ENCODE data around the gene TLR8.

The TLR8 gene

GRCh38 chrX:12965131-12965940 lies 58.9 kb downstream of the TLR8 start:
- peaks cover 4% of the 10 kb centered on the region for H3K36me3 Mint-ChIP-seq (ENCODE audit: low read depth)
- no peak overlapping the region for H3K4me3 Mint-ChIP-seq
- H3K27me3 Mint-ChIP-seq (ENCODE audit: low read depth, poor library complexity): peaks cover 8% of the 10 kb centered on the region
- no peak for TF ChIP-seq CTCF (IDR thresholded peaks at IDR 0.05)
- no peak for DNase-seq
- peaks cover 7% of the 10 kb centered on the region for H3K4me1 Mint-ChIP-seq
- H3K27ac Mint-ChIP-seq: peak overlapping the region; percentile 16
- H3K9me3 Mint-ChIP-seq: peaks cover 66% of the 10 kb centered on the region

GRCh38 chrX:12966151-12966550 lies 59.7 kb downstream of the TLR8 start:
- Mint-ChIP-seq H3K27ac (no peak overlapping the region), H3K9me3 (peaks cover 62% of the 10 kb centered on the region), H3K27me3 (ENCODE audit: low read depth, poor library complexity) (peaks cover 8% of the 10 kb centered on the region), H3K4me3 (no peak overlapping the region), H3K4me1 (peaks cover 14% of the 10 kb centered on the region), H3K36me3 (ENCODE audit: low read depth) (peaks cover 4% of the 10 kb centered on the region)
- TF ChIP-seq CTCF (IDR thresholded peaks at IDR 0.05): no peak
- no peak for DNase-seq

GRCh38 chrX:12967711-12968465 lies 61.5 kb downstream of the TLR8 start:
- no peak overlapping the region for H3K27ac Mint-ChIP-seq
- H3K4me3 Mint-ChIP-seq: no peak overlapping the region
- H3K27me3 Mint-ChIP-seq (ENCODE audit: low read depth, poor library complexity): peaks cover 5% of the 10 kb centered on the region
- peaks cover 21% of the 10 kb centered on the region for H3K4me1 Mint-ChIP-seq
- H3K9me3 Mint-ChIP-seq: peaks cover 53% of the 10 kb centered on the region
- no peak for TF ChIP-seq CTCF (IDR thresholded peaks at IDR 0.05)
- no peaks in the 10 kb centered on the region for H3K36me3 Mint-ChIP-seq (ENCODE audit: low read depth)
- no peak for DNase-seq

GRCh38 chrX:12970691-12971202 lies 64.3 kb downstream of the TLR8 start:
- Mint-ChIP-seq H3K27ac (no peak overlapping the region), H3K9me3 (peaks cover 59% of the 10 kb centered on the region), H3K4me3 (no peak overlapping the region), H3K27me3 (ENCODE audit: low read depth, poor library complexity) (peaks cover 5% of the 10 kb centered on the region), H3K36me3 (ENCODE audit: low read depth) (no peaks in the 10 kb centered on the region), H3K4me1 (peaks cover 30% of the 10 kb centered on the region)
- DNase-seq: no peak
- no peak for TF ChIP-seq CTCF (IDR thresholded peaks at IDR 0.05)

GRCh38 chrX:12971282-12972003 lies 65.0 kb downstream of the TLR8 start:
- H3K27ac Mint-ChIP-seq: no peak overlapping the region
- H3K9me3 Mint-ChIP-seq: peaks cover 58% of the 10 kb centered on the region
- H3K36me3 Mint-ChIP-seq (ENCODE audit: low read depth): peaks cover 5% of the 10 kb centered on the region
- TF ChIP-seq CTCF (IDR thresholded peaks at IDR 0.05): no peak
- H3K4me1 Mint-ChIP-seq: peaks cover 30% of the 10 kb centered on the region
- H3K4me3 Mint-ChIP-seq: no peak overlapping the region
- H3K27me3 Mint-ChIP-seq (ENCODE audit: low read depth, poor library complexity): peaks cover 5% of the 10 kb centered on the region
- no peak for DNase-seq

Measured in nephron progenitor cell (in vitro differentiated cells).